LNCAP (cell line): Measurements from ENCODE around the gene PAXIP1.

Experiments used
- CTCF ChIP-seq: fragments of 450-650 bp; IDR thresholded peaks from 2 replicates; pipeline ENCODE4 v1.5.1; 2017; ENCODE audit warnings: mild to moderate bottlenecking

The PAXIP1 gene

DNA sequence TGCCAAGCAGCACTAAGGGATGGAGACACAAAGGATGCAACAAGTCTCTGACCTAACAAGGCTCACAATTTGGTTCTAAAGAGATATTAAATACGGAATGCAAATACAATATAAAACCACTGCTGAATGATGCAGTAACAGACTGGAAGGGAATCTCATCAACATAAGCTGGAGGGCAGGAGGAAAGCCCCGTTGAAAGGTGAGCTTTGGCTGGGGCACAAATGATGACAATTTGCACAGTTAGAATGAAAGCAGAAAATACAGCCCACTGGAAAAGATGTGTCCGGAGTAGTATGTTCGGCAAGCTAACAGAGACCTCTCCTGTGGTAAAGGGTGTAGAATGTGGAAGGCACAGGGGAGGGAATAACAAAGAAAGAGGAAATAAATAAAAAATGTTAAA lies 26.1 kb downstream of the PAXIP1 start:
- TF ChIP-seq CTCF: no peak

- no peak for TF ChIP-seq CTCF
Observed at GRCh38 chr7:154975984-154976383, 26.9 kb downstream of the PAXIP1 start.

GRCh38 chr7:154973381-154973780 lies 29.5 kb downstream of the PAXIP1 start:
- TF ChIP-seq CTCF: no peak

DNA sequence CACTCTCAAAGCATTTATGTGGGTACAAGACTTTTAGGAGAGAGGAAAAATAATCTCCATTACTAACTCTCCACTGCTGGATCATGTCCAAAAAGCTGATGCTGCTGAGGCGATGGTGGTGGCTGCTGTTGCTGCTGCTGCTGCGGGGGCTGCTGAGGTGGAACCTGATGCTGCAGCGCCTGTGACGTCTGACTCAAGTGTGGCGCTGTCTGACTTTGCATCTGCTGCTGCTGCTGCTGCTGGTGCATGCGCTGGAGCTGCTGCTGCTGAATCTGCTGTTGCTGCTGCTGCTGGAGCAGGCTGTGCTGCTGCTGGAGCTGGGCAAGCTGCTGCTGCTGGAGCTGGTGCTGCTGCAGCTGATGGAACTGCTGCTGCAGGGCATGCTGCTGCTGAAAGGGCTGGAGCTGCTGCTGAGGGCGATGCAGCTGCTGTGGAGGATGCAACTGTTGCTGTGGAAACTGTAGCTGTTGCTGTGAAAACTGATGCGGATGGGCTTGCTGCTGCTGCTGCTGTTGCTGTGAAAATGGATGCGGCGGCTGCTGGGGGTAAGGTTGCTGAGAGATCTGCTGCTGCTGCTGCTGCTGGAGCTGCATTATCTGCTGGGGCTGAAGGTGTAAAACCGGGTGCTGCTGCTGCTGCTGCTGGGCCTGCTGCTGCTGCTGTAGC lies 34.5 kb downstream of the PAXIP1 start:
- TF ChIP-seq CTCF: no peak

- TF ChIP-seq CTCF: no peak
Observed at GRCh38 chr7:154967401-154967955, 35.4 kb downstream of the PAXIP1 start.

- no peak for TF ChIP-seq CTCF
Observed at GRCh38 chr7:154965014-154965413, 37.9 kb downstream of the PAXIP1 start.

DNA sequence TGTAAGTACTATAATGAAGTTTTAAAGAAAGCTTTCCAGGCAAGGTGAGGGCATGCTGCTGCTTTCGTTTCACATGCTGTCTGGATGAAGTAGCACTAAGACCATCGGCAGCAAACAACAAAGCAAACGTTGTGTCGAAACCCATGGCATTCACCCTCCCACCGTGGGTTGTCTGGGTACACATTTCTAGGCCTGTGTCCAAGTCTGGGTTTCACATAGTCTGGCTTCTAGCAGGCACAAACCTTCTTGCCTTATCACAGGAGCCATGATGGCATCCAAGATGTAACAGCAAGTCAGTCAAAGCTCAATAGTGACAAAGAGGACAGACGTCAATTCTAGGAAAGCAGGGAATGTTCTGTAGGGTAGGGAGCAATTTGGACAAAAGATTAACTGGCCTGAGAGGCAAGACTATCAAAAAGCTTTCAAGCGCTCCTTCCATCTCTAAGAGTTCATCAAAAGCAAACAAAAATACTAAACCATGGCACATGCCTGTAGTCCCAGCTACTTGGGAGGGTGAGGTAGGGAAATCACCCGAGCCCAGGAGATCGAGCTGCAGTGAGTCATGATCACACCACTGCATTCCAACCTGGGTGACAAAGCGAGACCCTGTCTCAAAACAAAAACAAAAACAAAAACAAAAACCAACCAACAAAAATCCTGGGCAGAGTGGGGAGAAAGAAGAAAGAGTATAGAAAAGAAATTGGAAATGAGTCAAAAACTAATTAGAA lies 42.7 kb downstream of the PAXIP1 start:
- TF ChIP-seq CTCF: no peak
